ENCODE measurements around the gene SSH2. TPM values are rescaled to one million over a fixed set of nuclear protein-coding genes. Genes with fewer than 3 reads are reported as not detected.
A peak's percentile ranks its signal among the peaks of the same experiment; 100 is the strongest.

The SSH2 gene
- total and polyA plus RNA-seq, 9 of the 15 experiments (the other 6 are each of a cell fraction or from before 2014, with no cell fraction given), result 3.9 to 16.1 (median 10.2) TPM

DNA sequence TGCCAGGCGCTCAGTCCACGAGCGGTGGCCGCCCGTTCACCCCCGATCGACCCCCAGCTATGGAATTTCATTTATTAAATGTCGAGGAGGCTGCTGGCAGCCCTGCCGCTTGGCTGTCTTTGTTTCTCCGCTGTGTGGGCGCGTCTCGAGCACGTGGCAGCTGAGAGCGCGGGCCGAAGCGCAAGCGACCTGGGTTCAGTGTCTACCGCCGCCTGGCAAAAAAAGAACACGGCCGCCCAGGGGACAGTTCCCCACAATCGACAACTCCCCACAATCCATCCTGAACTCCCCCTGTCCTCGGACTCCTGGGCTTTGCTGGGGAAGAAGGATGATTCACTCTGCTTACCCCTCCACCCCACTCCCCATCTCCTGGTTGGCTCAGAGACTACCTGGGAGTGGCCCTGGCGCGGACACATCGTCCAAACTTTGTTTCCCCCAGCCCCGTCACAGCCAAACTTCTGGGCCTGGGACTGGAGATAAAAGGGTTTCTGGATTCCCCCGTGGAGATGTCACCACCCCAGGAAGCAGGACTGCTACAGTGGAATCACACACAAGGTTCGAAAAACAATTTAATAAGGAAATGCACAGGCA is 338.8 kb downstream of the SSH2 start (continued):
- peak; percentile 94 for TF ChIP-seq MGA (IDR thresholded peaks at IDR 0.05)
- TF ChIP-seq KDM4B (IDR thresholded peaks at IDR 0.05; ENCODE audit: borderline replicate concordance in 2 of 2, low read depth in 1 of 2), result peak in 1 of 2 experiments; percentile 20; a peak in 1 of 4 replicates
- TF ChIP-seq SMARCA4 (IDR thresholded peaks at IDR 0.05), result 0 out of 2 replicates have a peak, but pooled peaks have one; percentile 58
- TF ChIP-seq ZFX (CRISPR knock-in tag; IDR thresholded peaks at IDR 0.05), result peak; percentile 38
- TF ChIP-seq HLTF (IDR thresholded peaks at IDR 0.05), result no peak
- no peak for TF ChIP-seq ZSCAN29 (IDR thresholded peaks at IDR 0.05)
- TF ChIP-seq, protein P1, sequence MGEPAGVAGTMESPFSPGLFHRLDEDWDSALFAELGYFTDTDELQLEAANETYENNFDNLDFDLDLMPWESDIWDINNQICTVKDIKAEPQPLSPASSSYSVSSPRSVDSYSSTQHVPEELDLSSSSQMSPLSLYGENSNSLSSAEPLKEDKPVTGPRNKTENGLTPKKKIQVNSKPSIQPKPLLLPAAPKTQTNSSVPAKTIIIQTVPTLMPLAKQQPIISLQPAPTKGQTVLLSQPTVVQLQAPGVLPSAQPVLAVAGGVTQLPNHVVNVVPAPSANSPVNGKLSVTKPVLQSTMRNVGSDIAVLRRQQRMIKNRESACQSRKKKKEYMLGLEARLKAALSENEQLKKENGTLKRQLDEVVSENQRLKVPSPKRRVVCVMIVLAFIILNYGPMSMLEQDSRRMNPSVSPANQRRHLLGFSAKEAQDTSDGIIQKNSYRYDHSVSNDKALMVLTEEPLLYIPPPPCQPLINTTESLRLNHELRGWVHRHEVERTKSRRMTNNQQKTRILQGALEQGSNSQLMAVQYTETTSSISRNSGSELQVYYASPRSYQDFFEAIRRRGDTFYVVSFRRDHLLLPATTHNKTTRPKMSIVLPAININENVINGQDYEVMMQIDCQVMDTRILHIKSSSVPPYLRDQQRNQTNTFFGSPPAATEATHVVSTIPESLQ (CRISPR knock-in tag; IDR thresholded peaks at IDR 0.05), result 0 out of 2 replicates have a peak, but pooled peaks have one; percentile 19
- TF ChIP-seq CXXC5 (CRISPR knock-in tag; IDR thresholded peaks at IDR 0.05), result peak; percentile 57
- 0 out of 4 replicates have a peak, but pooled peaks of 1 of the 2 experiments have one; percentile 49 for TF ChIP-seq TEAD1 (CRISPR knock-in tag; IDR thresholded peaks at IDR 0.05)
- TF ChIP-seq, protein P2, sequence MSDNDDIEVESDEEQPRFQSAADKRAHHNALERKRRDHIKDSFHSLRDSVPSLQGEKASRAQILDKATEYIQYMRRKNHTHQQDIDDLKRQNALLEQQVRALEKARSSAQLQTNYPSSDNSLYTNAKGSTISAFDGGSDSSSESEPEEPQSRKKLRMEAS (CRISPR knock-in tag; IDR thresholded peaks at IDR 0.05), result peak; percentile 78
